ENCODE measurements around the gene ARHGAP19. TPM values are rescaled to one million over a fixed set of nuclear protein-coding genes. Genes with fewer than 3 reads are reported as not detected.

The ARHGAP19 gene
- total and polyA plus RNA-seq, 2 donors (not counting 3 experiments of a cell fraction or from before 2014, with no cell fraction given): 6.8 to 20.0 TPM

DNA sequence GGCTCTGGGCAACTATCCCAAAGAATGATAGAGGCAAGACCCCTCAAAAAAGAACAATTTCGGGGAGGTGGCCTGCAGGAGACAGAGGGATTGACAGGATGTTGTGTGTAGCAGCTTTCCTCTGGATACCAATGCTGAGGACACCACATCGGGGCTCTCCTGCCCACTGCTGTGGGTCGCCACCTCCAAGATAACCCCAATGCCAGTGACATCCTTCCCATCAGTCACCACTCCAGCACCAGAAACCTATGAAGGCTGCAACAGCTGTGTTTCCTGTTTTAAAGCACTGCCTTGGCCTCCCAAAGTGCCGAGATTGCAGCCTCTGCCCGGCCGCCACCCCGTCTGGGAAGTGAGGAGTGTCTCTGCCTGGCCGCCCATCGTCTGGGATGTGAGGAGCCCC is 17.6 kb downstream of the ARHGAP19 start:
- Histone ChIP-seq H3K79me2 (ENCODE audit: control insufficient read depth, insufficient read depth, low read length) (peaks cover 14% of the 10 kb centered on the region), H2AFZ (ENCODE audit: low read depth, low read length) (no peak overlapping the region), H3K27ac (ENCODE audit: insufficient read depth, low read depth, low read length) (no peak overlapping the region), H3K4me2 (ENCODE audit: insufficient read depth, low read length) (no peak overlapping the region), H3K36me3 (ENCODE audit: control insufficient read depth in 2 of 2, extremely low read depth in 1 of 2, insufficient read depth in 2 of 2, low read length in 2 of 2) (no peaks in the 10 kb centered on the region), H3K9ac (replicated peaks; ENCODE audit: extremely low read depth, insufficient read depth, low read length) (no peak overlapping the region), H3K9me1 (replicated peaks; ENCODE audit: control insufficient read depth, extremely low read depth, insufficient read depth, low read length) (no peaks in the 10 kb centered on the region), H3K27me3 (ENCODE audit: control insufficient read depth in 2 of 2, insufficient read depth in 2 of 2, low read length in 2 of 2) (no peaks in the 10 kb centered on the region), H3K9me3 (replicated peaks; ENCODE audit: control insufficient read depth, insufficient read depth, low read length) (no peaks in the 10 kb centered on the region), H3K4me3 (replicated peaks in 1 of 3; ENCODE audit: insufficient read depth in 1 of 3, low read depth in 1 of 3, low read length in 3 of 3) (no peak overlapping the region), H3K4me1 (ENCODE audit: control insufficient read depth, extremely low read depth, insufficient read depth, low read length) (peaks cover 4% of the 10 kb centered on the region), H4K20me1 (replicated peaks; ENCODE audit: control insufficient read depth, extremely low read depth, insufficient read depth, low read length) (no peaks in the 10 kb centered on the region)
- ChIA-PET POLR2A (no interaction called here), CTCF (interaction anchor here (0.9 to 1.5 kb wide), 7 partner anchors 10 to 202 kb away, joined by 3 to 7 read pairs (median 4); partner anchors contain the start of gene FRAT1)
- dilution Hi-C loops (cut with MboI; ENCODE audit: extremely low pct_ligation_motif_present, low sequenced_read_pairs): no loop called here
- intact Hi-C loops (cut with micrococcal nuclease): no loop called here
- FAIRE-seq (no peak), DNase-seq (ENCODE audit: low read depth, low spot score) (no peak)
- BruUV-seq (replicated peaks): no TSS peak
- TF ChIP-seq, protein P1, sequence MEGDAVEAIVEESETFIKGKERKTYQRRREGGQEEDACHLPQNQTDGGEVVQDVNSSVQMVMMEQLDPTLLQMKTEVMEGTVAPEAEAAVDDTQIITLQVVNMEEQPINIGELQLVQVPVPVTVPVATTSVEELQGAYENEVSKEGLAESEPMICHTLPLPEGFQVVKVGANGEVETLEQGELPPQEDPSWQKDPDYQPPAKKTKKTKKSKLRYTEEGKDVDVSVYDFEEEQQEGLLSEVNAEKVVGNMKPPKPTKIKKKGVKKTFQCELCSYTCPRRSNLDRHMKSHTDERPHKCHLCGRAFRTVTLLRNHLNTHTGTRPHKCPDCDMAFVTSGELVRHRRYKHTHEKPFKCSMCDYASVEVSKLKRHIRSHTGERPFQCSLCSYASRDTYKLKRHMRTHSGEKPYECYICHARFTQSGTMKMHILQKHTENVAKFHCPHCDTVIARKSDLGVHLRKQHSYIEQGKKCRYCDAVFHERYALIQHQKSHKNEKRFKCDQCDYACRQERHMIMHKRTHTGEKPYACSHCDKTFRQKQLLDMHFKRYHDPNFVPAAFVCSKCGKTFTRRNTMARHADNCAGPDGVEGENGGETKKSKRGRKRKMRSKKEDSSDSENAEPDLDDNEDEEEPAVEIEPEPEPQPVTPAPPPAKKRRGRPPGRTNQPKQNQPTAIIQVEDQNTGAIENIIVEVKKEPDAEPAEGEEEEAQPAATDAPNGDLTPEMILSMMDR (IDR thresholded peaks at IDR 0.05; ENCODE audit: extremely low read depth in 1 of 2, insufficient read depth in 1 of 2, low read depth in 1 of 2, low read length in 2 of 2): no peak
- TF ChIP-seq EZH2 (IDR thresholded peaks at IDR 0.05; ENCODE audit: borderline replicate concordance, low read depth, low read length, severe bottlenecking): no peak
- TF ChIP-seq FOS (IDR thresholded peaks at IDR 0.05; ENCODE audit: borderline replicate concordance, insufficient read depth, low read length): no peak
- no peak for TF ChIP-seq JUN (IDR thresholded peaks at IDR 0.05; ENCODE audit: borderline replicate concordance, insufficient read depth, insufficient read length, low read depth)
- TF ChIP-seq GATA2 (IDR thresholded peaks at IDR 0.05; ENCODE audit: insufficient read depth, insufficient read length, low read depth, low read length): no peak
- TF ChIP-seq POLR2AphosphoS5 (IDR thresholded peaks at IDR 0.05; ENCODE audit: insufficient read depth, low read depth, low read length): no peak
- TF ChIP-seq POLR2A (IDR thresholded peaks at IDR 0.05; ENCODE audit: low read depth, low read length): no peak
- no peak for TF ChIP-seq MYC (IDR thresholded peaks at IDR 0.05; ENCODE audit: low read depth, low read length)
- TF ChIP-seq, protein P2, sequence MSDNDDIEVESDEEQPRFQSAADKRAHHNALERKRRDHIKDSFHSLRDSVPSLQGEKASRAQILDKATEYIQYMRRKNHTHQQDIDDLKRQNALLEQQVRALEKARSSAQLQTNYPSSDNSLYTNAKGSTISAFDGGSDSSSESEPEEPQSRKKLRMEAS (IDR thresholded peaks at IDR 0.05; ENCODE audit: insufficient read depth, insufficient read length): no peak

All from endothelial cell of umbilical vein (primary cell).